ENCODE data around the gene DMPK.

GRCh38 chr19:45782820-45783785 lies 813 bp upstream of the DMPK start:
- no peak for TF ChIP-seq SUZ12 (IDR thresholded peaks at IDR 0.05)
- TF ChIP-seq SP1 (IDR thresholded peaks at IDR 0.05): no peak
- no peak for TF ChIP-seq PKNOX1 (IDR thresholded peaks at IDR 0.05)
- TF ChIP-seq TARDBP (IDR thresholded peaks at IDR 0.05): no peak
- TF ChIP-seq NFRKB (IDR thresholded peaks at IDR 0.05): no peak
- TF ChIP-seq L3MBTL2 (conservative IDR thresholded peaks at IDR 0.05): no peak
- TF ChIP-seq FOXA1 (IDR thresholded peaks at IDR 0.05): no peak
- no peak for TF ChIP-seq CTBP1 (IDR thresholded peaks at IDR 0.05; ENCODE audit: borderline replicate concordance)
- peak; percentile 67 for TF ChIP-seq ZNF384 (IDR thresholded peaks at IDR 0.05)
- no peak for TF ChIP-seq FOXM1 (IDR thresholded peaks at IDR 0.05; ENCODE audit: borderline replicate concordance)
- no peak for TF ChIP-seq FOXK2 (IDR thresholded peaks at IDR 0.05)
- TF ChIP-seq ELF4 (IDR thresholded peaks at IDR 0.05): no peak
- TF ChIP-seq HDGF (IDR thresholded peaks at IDR 0.05; ENCODE audit: borderline replicate concordance): no peak

All from HEK293T (cell line).